ENCODE results near the gene SCG2. TPM values are rescaled to one million over a fixed set of nuclear protein-coding genes. Genes with fewer than 3 reads are reported as not detected.

The SCG2 gene
- total and polyA plus RNA-seq, 4 donors: not detected

DNA sequence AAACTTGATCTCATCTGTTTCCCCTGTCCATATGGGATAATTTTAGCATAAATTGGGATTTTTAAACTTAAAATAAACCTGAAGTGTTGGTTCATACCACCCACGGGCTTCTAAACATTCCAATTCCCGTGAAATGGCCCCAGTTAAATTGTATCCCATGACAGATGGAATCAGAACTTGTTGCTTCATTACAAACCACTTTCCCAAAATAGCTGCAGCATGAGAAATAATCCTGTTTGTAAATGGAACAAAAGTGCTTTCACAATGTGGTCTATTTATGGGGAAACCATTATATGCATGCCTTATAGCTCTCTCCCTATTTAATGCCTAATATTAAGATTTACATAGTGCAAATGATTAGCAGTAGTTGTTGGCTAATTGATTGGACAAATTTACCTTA, 15.9 kb downstream of the SCG2 start:
- Histone ChIP-seq H3K4me3 (ENCODE audit: low read depth in 1 of 3, low read length in 3 of 3) (no peak overlapping the region), H3K27me3 (ENCODE audit: control insufficient read depth in 4 of 4, insufficient read depth in 4 of 4, low read length in 3 of 4) (no peaks in the 10 kb centered on the region), H3K36me3 (ENCODE audit: control insufficient read depth in 4 of 4, insufficient read depth in 3 of 4, low read depth in 1 of 4, low read length in 3 of 4) (no peaks in the 10 kb centered on the region), H3K9ac (ENCODE audit: low read depth in 1 of 2, low read length in 2 of 2) (no peak overlapping the region), H3K4me1 (ENCODE audit: control insufficient read depth in 4 of 4, insufficient read depth in 4 of 4, low read length in 3 of 4) (no peaks in the 10 kb centered on the region), H3K27ac (ENCODE audit: low read depth in 1 of 2, low read length in 2 of 2) (no peak overlapping the region), H3K9me3 (ENCODE audit: control insufficient read depth in 4 of 4, low read length in 3 of 4) (no peaks in the 10 kb centered on the region)
- TF ChIP-seq RAD21 (IDR thresholded peaks at IDR 0.05) (no peak), FOXA2 (IDR thresholded peaks at IDR 0.05) (no peak), RXRA (IDR thresholded peaks at IDR 0.05) (no peak), HNF4G (IDR thresholded peaks at IDR 0.05) (no peak), FOXA1 (IDR thresholded peaks at IDR 0.05) (no peak), TAF1 (conservative IDR thresholded peaks at IDR 0.05) (no peak), JUND (IDR thresholded peaks at IDR 0.05) (no peak), NR2F2 (IDR thresholded peaks at IDR 0.05) (no peak), HNF4A (conservative IDR thresholded peaks at IDR 0.05) (no peak), GABPA (IDR thresholded peaks at IDR 0.05 in 1 of 2, conservative IDR thresholded peaks at IDR 0.05 in 1 of 2) (no peak), SP1 (IDR thresholded peaks at IDR 0.05) (no peak), YY1 (IDR thresholded peaks at IDR 0.05) (no peak), EGR1 (IDR thresholded peaks at IDR 0.05; ENCODE audit: low read depth in 2 of 2) (no peak)
- TF ChIP-seq, protein P1, sequence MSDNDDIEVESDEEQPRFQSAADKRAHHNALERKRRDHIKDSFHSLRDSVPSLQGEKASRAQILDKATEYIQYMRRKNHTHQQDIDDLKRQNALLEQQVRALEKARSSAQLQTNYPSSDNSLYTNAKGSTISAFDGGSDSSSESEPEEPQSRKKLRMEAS (IDR thresholded peaks at IDR 0.05): no peak
- TF ChIP-seq, protein P2, sequence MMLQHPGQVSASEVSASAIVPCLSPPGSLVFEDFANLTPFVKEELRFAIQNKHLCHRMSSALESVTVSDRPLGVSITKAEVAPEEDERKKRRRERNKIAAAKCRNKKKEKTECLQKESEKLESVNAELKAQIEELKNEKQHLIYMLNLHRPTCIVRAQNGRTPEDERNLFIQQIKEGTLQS (IDR thresholded peaks at IDR 0.05): no peak
- TF ChIP-seq, protein P3, sequence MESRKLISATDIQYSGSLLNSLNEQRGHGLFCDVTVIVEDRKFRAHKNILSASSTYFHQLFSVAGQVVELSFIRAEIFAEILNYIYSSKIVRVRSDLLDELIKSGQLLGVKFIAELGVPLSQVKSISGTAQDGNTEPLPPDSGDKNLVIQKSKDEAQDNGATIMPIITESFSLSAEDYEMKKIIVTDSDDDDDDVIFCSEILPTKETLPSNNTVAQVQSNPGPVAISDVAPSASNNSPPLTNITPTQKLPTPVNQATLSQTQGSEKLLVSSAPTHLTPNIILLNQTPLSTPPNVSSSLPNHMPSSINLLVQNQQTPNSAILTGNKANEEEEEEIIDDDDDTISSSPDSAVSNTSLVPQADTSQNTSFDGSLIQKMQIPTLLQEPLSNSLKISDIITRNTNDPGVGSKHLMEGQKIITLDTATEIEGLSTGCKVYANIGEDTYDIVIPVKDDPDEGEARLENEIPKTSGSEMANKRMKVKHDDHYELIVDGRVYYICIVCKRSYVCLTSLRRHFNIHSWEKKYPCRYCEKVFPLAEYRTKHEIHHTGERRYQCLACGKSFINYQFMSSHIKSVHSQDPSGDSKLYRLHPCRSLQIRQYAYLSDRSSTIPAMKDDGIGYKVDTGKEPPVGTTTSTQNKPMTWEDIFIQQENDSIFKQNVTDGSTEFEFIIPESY (IDR thresholded peaks at IDR 0.05): no peak
- TF ChIP-seq, protein P4, sequence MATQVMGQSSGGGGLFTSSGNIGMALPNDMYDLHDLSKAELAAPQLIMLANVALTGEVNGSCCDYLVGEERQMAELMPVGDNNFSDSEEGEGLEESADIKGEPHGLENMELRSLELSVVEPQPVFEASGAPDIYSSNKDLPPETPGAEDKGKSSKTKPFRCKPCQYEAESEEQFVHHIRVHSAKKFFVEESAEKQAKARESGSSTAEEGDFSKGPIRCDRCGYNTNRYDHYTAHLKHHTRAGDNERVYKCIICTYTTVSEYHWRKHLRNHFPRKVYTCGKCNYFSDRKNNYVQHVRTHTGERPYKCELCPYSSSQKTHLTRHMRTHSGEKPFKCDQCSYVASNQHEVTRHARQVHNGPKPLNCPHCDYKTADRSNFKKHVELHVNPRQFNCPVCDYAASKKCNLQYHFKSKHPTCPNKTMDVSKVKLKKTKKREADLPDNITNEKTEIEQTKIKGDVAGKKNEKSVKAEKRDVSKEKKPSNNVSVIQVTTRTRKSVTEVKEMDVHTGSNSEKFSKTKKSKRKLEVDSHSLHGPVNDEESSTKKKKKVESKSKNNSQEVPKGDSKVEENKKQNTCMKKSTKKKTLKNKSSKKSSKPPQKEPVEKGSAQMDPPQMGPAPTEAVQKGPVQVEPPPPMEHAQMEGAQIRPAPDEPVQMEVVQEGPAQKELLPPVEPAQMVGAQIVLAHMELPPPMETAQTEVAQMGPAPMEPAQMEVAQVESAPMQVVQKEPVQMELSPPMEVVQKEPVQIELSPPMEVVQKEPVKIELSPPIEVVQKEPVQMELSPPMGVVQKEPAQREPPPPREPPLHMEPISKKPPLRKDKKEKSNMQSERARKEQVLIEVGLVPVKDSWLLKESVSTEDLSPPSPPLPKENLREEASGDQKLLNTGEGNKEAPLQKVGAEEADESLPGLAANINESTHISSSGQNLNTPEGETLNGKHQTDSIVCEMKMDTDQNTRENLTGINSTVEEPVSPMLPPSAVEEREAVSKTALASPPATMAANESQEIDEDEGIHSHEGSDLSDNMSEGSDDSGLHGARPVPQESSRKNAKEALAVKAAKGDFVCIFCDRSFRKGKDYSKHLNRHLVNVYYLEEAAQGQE (IDR thresholded peaks at IDR 0.05): no peak
- TF ChIP-seq, protein P5, sequence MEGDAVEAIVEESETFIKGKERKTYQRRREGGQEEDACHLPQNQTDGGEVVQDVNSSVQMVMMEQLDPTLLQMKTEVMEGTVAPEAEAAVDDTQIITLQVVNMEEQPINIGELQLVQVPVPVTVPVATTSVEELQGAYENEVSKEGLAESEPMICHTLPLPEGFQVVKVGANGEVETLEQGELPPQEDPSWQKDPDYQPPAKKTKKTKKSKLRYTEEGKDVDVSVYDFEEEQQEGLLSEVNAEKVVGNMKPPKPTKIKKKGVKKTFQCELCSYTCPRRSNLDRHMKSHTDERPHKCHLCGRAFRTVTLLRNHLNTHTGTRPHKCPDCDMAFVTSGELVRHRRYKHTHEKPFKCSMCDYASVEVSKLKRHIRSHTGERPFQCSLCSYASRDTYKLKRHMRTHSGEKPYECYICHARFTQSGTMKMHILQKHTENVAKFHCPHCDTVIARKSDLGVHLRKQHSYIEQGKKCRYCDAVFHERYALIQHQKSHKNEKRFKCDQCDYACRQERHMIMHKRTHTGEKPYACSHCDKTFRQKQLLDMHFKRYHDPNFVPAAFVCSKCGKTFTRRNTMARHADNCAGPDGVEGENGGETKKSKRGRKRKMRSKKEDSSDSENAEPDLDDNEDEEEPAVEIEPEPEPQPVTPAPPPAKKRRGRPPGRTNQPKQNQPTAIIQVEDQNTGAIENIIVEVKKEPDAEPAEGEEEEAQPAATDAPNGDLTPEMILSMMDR (IDR thresholded peaks at IDR 0.05; ENCODE audit: low read depth, low read length, missing input control): no peak
- no peak for DNase-seq (ENCODE audit: low spot score)
- 35% methylated on average over 2 of the region's 2 CpGs for WGBS

Data from liver (tissue), 9 donors.